Measurements from ENCODE around the gene CELF4. TPM values are rescaled to one million over a fixed set of nuclear protein-coding genes. Genes with fewer than 3 reads are reported as not detected.

The CELF4 gene
- total and polyA plus RNA-seq, 2 experiments from 2014 or later, result 0.24 TPM; not detected in 1

- Histone ChIP-seq H2AFZ (no peak overlapping the region), H3K79me2 (ENCODE audit: insufficient read depth) (no peaks in the 10 kb centered on the region), H3K27ac (no peak overlapping the region), H3K9me3 (ENCODE audit: low read depth) (no peaks in the 10 kb centered on the region), H3K36me3 (ENCODE audit: low read depth) (no peaks in the 10 kb centered on the region), H3K27me3 (replicated peaks; ENCODE audit: insufficient read depth) (peaks cover 15% of the 10 kb centered on the region; the same call in 1 of the 2 replicates), H3K4me3 (no peak overlapping the region), H3K9me2 (ENCODE audit: insufficient read depth) (no peaks in the 10 kb centered on the region), H3F3A (ENCODE audit: insufficient read depth) (no peaks in the 10 kb centered on the region), H3K4me2 (ENCODE audit: unreplicated experiment) (no peak overlapping the region), H3K9ac (no peak overlapping the region), H3K4me1 (ENCODE audit: insufficient read depth) (no peaks in the 10 kb centered on the region), H4K20me1 (ENCODE audit: insufficient read depth) (no peaks in the 10 kb centered on the region)
- in situ Hi-C loops (cut with MboI), result no loop called here
- 27 to 35% methylated on average over 8 of the region's 8 CpGs for WGBS, 2 experiments (ENCODE audit: low coverage in 1 of 2, low lambda C conversion rate in 2 of 2, missing lambda C conversion rate in 2 of 2)
- no peak for DNase-seq
- TF ChIP-seq EZH2phosphoT487 (IDR thresholded peaks at IDR 0.05; ENCODE audit: insufficient read depth, low read depth) (no peak), EZH2 (IDR thresholded peaks at IDR 0.05; ENCODE audit: insufficient read depth, poor library complexity, severe bottlenecking) (no peak)
These were observed 92.3 kb downstream of the CELF4 start for GRCh38 chr18:37473195-37473840.

GRCh38 chr18:37471637-37472036 is 94.0 kb downstream of the CELF4 start:
- no peak overlapping the region for H3K9ac ChIP-seq
- H3K4me2 ChIP-seq (ENCODE audit: unreplicated experiment), result no peak overlapping the region
- DNase-seq, result no peak
- no peaks in the 10 kb centered on the region for H3K9me3 ChIP-seq (ENCODE audit: low read depth)
- no peak overlapping the region for H3K27ac ChIP-seq
- no peak overlapping the region for H3K4me3 ChIP-seq
- TF ChIP-seq EZH2 (IDR thresholded peaks at IDR 0.05; ENCODE audit: insufficient read depth, poor library complexity, severe bottlenecking) (no peak), EZH2phosphoT487 (IDR thresholded peaks at IDR 0.05; ENCODE audit: insufficient read depth, low read depth) (no peak)
- no peaks in the 10 kb centered on the region for H4K20me1 ChIP-seq (ENCODE audit: insufficient read depth)
- in situ Hi-C loops (cut with MboI), result no loop called here
- WGBS, 2 experiments (ENCODE audit: low coverage in 1 of 2, low lambda C conversion rate in 2 of 2, missing lambda C conversion rate in 2 of 2), result 40 to 41% methylated on average over 6 of the region's 6 CpGs
- no peaks in the 10 kb centered on the region for H3K79me2 ChIP-seq (ENCODE audit: insufficient read depth)
- no peaks in the 10 kb centered on the region for H3F3A ChIP-seq (ENCODE audit: insufficient read depth)
- H2AFZ ChIP-seq, result no peak overlapping the region
- H3K9me2 ChIP-seq (ENCODE audit: insufficient read depth), result no peaks in the 10 kb centered on the region
- H3K36me3 ChIP-seq (ENCODE audit: low read depth), result no peaks in the 10 kb centered on the region
- peaks cover 23% of the 10 kb centered on the region for H3K27me3 ChIP-seq (replicated peaks; ENCODE audit: insufficient read depth)
- H3K4me1 ChIP-seq (ENCODE audit: insufficient read depth), result no peaks in the 10 kb centered on the region

- no peaks in the 10 kb centered on the region for H3K36me3 ChIP-seq (ENCODE audit: low read depth)
- in situ Hi-C loops (cut with MboI), result no loop called here
- H3K9me3 ChIP-seq (ENCODE audit: low read depth), result no peaks in the 10 kb centered on the region
- H3K4me3 ChIP-seq, result no peak overlapping the region
- no peaks in the 10 kb centered on the region for H3F3A ChIP-seq (ENCODE audit: insufficient read depth)
- no peaks in the 10 kb centered on the region for H3K4me1 ChIP-seq (ENCODE audit: insufficient read depth)
- no peak overlapping the region for H3K9ac ChIP-seq
- no peak for TF ChIP-seq EZH2phosphoT487 (IDR thresholded peaks at IDR 0.05; ENCODE audit: insufficient read depth, low read depth)
- TF ChIP-seq EZH2 (IDR thresholded peaks at IDR 0.05; ENCODE audit: insufficient read depth, poor library complexity, severe bottlenecking), result no peak
- no peak for DNase-seq
- WGBS, 2 experiments (ENCODE audit: low coverage in 1 of 2, low lambda C conversion rate in 2 of 2, missing lambda C conversion rate in 2 of 2), result 47 to 55% methylated on average over 2 of the region's 2 CpGs
- no peaks in the 10 kb centered on the region for H4K20me1 ChIP-seq (ENCODE audit: insufficient read depth)
- no peaks in the 10 kb centered on the region for H3K9me2 ChIP-seq (ENCODE audit: insufficient read depth)
- no peak overlapping the region for H3K4me2 ChIP-seq (ENCODE audit: unreplicated experiment)
- H3K27ac ChIP-seq, result no peak overlapping the region
- peaks cover 29% of the 10 kb centered on the region for H3K27me3 ChIP-seq (replicated peaks; ENCODE audit: insufficient read depth)
- no peak overlapping the region for H2AFZ ChIP-seq
- H3K79me2 ChIP-seq (ENCODE audit: insufficient read depth), result no peaks in the 10 kb centered on the region
These were observed 94.6 kb downstream of the CELF4 start for GRCh38 chr18:37470986-37471385.

GRCh38 chr18:37467002-37467662 is 98.5 kb downstream of the CELF4 start:
- H3K4me1 ChIP-seq (ENCODE audit: insufficient read depth), result no peaks in the 10 kb centered on the region
- in situ Hi-C loops (cut with MboI), result no loop called here

More at GRCh38 chr18:37467002-37467662, 98.5 kb downstream of the CELF4 start:
- WGBS, 2 experiments (ENCODE audit: low coverage in 1 of 2, low lambda C conversion rate in 2 of 2, missing lambda C conversion rate in 2 of 2), result 44 to 48% methylated on average over 8 of the region's 8 CpGs
- no peaks in the 10 kb centered on the region for H3F3A ChIP-seq (ENCODE audit: insufficient read depth)
- no peak overlapping the region for H2AFZ ChIP-seq
- TF ChIP-seq EZH2 (IDR thresholded peaks at IDR 0.05; ENCODE audit: insufficient read depth, poor library complexity, severe bottlenecking), result no peak
- TF ChIP-seq EZH2phosphoT487 (IDR thresholded peaks at IDR 0.05; ENCODE audit: insufficient read depth, low read depth), result no peak
- DNase-seq, result no peak
- no peaks in the 10 kb centered on the region for H4K20me1 ChIP-seq (ENCODE audit: insufficient read depth)
- H3K9me2 ChIP-seq (ENCODE audit: insufficient read depth), result no peaks in the 10 kb centered on the region
- H3K36me3 ChIP-seq (ENCODE audit: low read depth), result no peaks in the 10 kb centered on the region
- H3K4me2 ChIP-seq (ENCODE audit: unreplicated experiment), result no peak overlapping the region
- no peaks in the 10 kb centered on the region for H3K79me2 ChIP-seq (ENCODE audit: insufficient read depth)
- H3K27me3 ChIP-seq (replicated peaks; ENCODE audit: insufficient read depth), result peaks cover 33% of the 10 kb centered on the region
- no peak overlapping the region for H3K27ac ChIP-seq
- no peak overlapping the region for H3K4me3 ChIP-seq
- H3K9ac ChIP-seq, result no peak overlapping the region
- no peaks in the 10 kb centered on the region for H3K9me3 ChIP-seq (ENCODE audit: low read depth)

Measured in GM23248 (cell line).